Inflammatory macrophage treated with lipopolysaccharide for 1 hour (primary cell): Measurements from ENCODE around the gene SGMS1.
"Not testable (repeated sequence)": the region's sequence is repeated elsewhere in the genome, so short reads cannot be mapped to it uniquely, and the experiment has no call there.

ENCODE experiments used
- DNase-seq, 2 donors: peaks; one replicate each; pipeline ENCODE4 v3.0.0-alpha.2; 2020 to 2022

SGMS1 gene

GRCh38 chr10:50392966-50393718 lies 230.6 kb downstream of the SGMS1 start:
- DNase-seq = no peak

GRCh38 chr10:50392426-50392825 lies 231.3 kb downstream of the SGMS1 start:
- DNase-seq = no peak

- no peak for DNase-seq
Measured at GRCh38 chr10:50390302-50390701, 233.5 kb downstream of the SGMS1 start.

GRCh38 chr10:50388181-50388580 lies 235.6 kb downstream of the SGMS1 start:
- no peak for DNase-seq

DNA sequence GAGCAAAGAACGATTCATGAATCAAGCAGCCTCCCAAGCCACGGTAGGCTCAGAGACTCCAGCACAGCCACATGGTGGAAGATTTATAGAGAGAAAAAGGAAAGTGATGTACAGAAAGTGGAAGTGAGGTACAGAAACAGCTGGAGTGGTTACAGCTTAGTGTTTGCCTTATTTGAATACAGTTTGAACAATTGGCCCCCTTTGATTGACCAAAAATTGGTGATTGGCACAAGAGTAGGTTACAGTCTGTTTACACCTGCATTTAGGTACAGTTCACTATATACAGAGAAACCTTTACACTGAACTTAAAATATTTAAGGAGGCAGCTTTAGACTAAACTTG lies 236.1 kb downstream of the SGMS1 start:
- peak in 1 of 2 donors; percentile 79 for DNase-seq

DNA sequence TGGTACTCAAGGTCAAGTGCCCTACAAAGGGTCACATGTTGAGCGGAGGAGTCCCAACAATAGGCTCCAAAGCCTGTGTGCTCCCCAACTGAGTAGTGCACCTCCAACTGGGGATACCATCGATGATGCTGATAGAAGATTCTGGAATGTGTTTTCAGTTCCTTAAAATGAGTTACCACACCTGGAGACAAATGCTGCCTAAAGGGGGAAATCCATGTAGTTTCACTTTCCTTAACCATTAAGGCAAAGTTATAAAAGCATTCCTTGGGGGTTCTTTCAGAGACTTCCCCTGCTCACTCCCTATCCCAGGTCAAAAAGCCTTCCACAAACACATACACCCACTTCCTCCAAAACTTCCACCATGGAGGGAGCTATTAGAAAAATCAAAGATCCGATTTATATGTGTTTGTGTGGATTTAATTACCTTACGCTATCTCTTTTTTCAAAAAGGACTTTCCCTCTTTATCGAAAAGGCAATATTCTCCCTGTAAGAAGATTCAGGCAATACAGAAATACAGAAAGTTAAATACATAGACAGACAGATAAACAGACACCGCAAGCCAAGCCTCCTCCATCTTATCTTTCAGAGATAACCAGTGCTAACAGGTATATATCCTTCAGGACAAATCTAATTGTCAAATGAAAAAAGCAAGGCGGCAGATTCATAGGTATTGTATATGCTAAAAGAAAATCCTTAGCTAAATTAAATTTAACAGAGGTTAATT lies 236.6 kb downstream of the SGMS1 start:
- DNase-seq = no peak

- no peak for DNase-seq
Measured at GRCh38 chr10:50385624-50386023, 238.1 kb downstream of the SGMS1 start.

DNA sequence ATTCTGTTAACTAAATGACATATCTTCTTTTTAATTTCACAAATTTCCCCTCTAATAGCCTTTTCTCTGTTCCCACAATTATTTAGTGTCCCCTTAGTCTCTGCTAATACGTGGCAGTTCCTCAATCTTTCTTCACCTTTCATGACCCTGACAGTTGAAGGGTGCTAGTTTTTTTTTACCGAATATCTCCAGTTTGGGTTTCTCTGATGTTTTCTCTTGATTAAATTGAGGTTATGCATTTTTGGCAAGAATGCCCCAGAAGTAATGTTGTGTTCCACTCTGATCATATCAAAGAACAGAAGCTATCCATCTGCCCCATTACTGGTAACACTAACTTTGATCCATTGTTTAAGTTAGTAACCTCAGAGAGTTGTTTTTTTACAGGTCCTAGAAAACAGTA lies 238.9 kb downstream of the SGMS1 start:
- no peak for DNase-seq

- no peak for DNase-seq
Measured at GRCh38 chr10:50384238-50384637, 239.5 kb downstream of the SGMS1 start.

DNA sequence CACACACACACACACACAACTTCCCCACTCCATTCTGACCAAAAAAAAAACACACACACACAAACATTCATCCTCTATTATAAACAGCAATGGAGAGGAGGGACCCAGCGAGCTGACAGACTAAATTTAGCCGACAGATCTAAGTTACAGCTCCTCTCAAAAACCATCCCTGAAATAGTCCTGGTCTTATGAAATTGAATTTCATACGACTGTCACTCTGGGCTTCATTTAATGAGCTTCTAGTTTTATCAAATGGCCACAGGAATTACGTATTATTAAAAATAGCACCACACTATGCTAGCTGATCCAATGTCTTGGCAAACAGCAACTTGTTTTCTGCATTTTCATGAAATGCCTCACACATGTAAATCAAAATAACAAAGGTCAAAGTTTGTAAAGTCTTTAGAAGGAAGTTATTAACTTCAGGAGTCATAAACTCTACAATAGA lies 241.2 kb downstream of the SGMS1 start:
- DNase-seq = no peak

GRCh38 chr10:50381642-50382041 lies 242.1 kb downstream of the SGMS1 start:
- no peak for DNase-seq

DNA sequence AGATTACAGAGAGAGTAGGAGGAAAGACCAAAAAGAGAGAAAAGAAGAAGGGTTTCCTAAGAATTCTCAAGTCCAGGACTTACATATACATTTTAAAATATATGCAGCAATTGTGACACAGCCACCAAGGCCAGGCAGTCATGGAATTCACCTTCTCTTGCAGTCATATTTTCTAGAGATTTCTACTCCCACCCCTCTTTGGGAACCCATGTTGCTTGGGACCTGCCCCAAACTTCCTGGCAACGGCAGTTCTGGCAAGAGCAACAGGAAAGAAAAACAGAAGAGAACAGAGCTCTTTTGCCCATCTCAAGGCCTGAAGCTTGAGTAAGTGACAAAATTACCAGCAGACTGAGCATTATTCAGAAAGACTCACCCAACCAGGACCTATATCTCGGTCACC lies 244.1 kb downstream of the SGMS1 start:
- peak in 1 of 2 donors; percentile 71 for DNase-seq

DNA sequence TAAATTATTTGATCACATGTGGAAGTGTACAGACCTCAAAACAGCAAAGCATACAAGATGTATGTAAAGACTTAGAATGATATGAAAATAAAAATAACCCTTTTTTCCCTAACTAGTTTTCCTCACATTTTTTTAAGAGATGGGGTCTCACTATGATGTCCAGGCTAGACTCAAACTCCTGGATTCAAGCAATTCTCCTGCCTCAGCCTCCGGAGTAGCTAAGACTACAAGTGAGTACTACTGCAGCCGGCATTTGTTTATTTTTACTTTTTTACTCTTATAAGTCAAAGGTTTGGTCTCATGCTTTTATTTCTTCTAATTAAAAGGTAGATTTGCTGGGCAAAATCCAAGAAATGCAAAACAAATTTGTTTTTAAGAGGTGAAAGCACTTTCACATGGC lies 248.0 kb downstream of the SGMS1 start:
- no peak for DNase-seq

- no peak for DNase-seq
Measured at GRCh38 chr10:50375051-50375452, 248.7 kb downstream of the SGMS1 start.

DNA sequence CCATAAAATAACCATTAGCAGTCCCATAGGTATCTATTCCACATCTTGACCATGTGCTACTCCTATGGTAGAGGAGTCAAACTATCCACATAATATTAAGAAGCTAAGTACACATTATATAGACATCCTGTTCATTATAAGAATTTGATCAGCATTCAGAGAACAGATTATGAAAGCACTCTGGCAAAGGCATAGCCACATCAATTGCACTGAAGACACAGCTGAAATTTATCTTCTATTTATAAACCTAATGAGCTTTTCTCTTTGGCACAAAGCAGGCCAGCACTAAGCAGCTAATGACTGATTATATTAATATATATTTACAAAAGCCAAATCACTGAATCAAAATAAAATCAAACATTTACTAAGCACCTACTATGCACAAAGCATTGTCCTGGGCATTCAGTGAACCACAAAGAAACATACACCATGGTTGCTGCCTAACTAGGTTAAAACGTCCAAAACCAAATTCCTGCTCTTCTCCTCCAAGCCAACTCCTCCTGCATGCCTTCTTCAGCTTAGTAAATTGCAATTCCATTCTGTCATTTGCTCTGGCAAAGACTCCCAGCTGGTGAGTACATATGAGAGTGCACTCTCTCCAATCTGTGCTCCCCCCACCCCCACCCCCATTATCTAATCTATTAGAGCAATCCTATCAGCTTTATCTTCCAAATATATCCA lies 249.8 kb downstream of the SGMS1 start:
- no peak for DNase-seq

DNA sequence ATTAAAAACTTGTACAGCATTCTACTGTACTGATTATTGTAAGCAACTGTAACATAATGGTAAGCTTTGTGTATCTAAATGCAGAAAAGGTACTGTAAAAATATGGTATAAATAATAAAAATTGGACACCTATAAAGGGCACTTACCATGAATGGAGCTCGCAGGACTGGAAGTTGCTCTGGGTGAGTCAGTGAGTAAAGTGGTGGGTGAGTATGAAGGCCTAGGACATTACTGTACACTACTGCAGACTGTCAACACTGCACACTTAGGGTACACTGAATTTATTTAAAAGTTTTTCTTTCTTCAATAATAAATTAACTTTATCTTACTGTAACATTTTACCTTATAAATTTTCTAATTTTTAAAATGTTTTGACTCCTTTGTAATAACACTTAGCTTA lies 253.8 kb downstream of the SGMS1 start:
- DNase-seq = no peak

- peak in 1 of 2 donors; percentile 49 for DNase-seq
Measured at GRCh38 chr10:50367732-50368131, 256.0 kb downstream of the SGMS1 start.

DNA sequence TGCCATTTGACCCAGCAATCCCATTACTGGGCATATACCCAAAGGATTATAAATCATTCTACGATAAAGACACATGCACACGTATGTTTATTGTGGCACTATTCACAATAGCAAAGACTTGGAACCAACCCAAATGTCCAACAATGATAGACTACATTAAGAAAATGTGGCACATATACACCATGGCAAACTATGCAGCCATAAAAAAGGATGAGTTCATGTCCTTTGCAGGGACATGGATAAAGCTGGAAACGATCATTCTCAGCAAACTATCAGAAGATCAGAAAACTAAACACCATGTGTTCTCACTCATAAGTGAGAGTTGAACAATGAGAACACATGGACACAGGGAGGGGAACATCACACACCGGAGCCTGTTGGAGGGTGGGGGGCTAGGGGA lies 257.3 kb downstream of the SGMS1 start:
- not testable (repeated sequence) for DNase-seq

GRCh38 chr10:50364730-50365129 lies 259.0 kb downstream of the SGMS1 start:
- not testable (repeated sequence) for DNase-seq

GRCh38 chr10:50362547-50363125 lies 261.1 kb downstream of the SGMS1 start:
- no peak for DNase-seq

GRCh38 chr10:50361946-50362345 lies 261.8 kb downstream of the SGMS1 start:
- DNase-seq = no peak

GRCh38 chr10:50360077-50360850 lies 263.5 kb downstream of the SGMS1 start:
- DNase-seq = no peak
